Muscle of back (tissue), 11 donors: ENCODE data around the gene ARV1. TPM values are rescaled to one million over a fixed set of nuclear protein-coding genes. Genes with fewer than 3 reads are reported as not detected.
"Not testable (repeated sequence)": the region's sequence is repeated elsewhere in the genome, so short reads cannot be mapped to it uniquely, and the experiment has no call there.

Source experiments
- DNase-seq, 3 donors: peaks; one replicate each; pipeline versions ENCODE4 v3.0.0 to v3.0.0-alpha.2; 2013
- polyA plus RNA-seq, 10 donors: library from polyadenylated mRNA; unstranded; fragments of 120-200 nt; gene quantifications; one replicate each; pipeline ENCODE4 v1.2.1, GENCODE V29; 2013; ENCODE audit not compliant: insufficient read length in 10 of 10

Gene ARV1
- polyA plus RNA-seq, 10 donors: 12.7 to 18.0 (median 15.2) TPM

- DNase-seq: no peak
These were observed 38.1 kb downstream of the ARV1 start for GRCh38 chr1:231016966-231017365.

GRCh38 chr1:231019711-231020110 is 40.8 kb downstream of the ARV1 start:
- no peak for DNase-seq

GRCh38 chr1:231020139-231020601 is 41.3 kb downstream of the ARV1 start:
- DNase-seq: no peak

GRCh38 chr1:231020816-231021215 is 41.9 kb downstream of the ARV1 start:
- DNase-seq: no peak

- no peak for DNase-seq
These were observed 42.7 kb downstream of the ARV1 start for GRCh38 chr1:231021540-231022031.

GRCh38 chr1:231022543-231022942 is 43.6 kb downstream of the ARV1 start:
- not testable (repeated sequence) for DNase-seq

- no peak for DNase-seq
These were observed 44.3 kb downstream of the ARV1 start for GRCh38 chr1:231023150-231023549.

GRCh38 chr1:231026576-231026975 is 47.7 kb downstream of the ARV1 start:
- no peak for DNase-seq

- no peak for DNase-seq
These were observed 48.4 kb downstream of the ARV1 start for GRCh38 chr1:231027136-231027925.

- DNase-seq: no peak
These were observed 49.1 kb downstream of the ARV1 start for GRCh38 chr1:231027971-231028370.

- peak in 2 of 3 donors; percentile 11 to 32 for DNase-seq
These were observed 49.8 kb downstream of the ARV1 start for GRCh38 chr1:231028682-231029081.

- DNase-seq: not testable (repeated sequence)
These were observed 50.4 kb downstream of the ARV1 start for GRCh38 chr1:231029247-231029646.

GRCh38 chr1:231029841-231030240 is 50.9 kb downstream of the ARV1 start:
- DNase-seq: no peak

- no peak for DNase-seq
These were observed 54.1 kb downstream of the ARV1 start for GRCh38 chr1:231032963-231033362.

GRCh38 chr1:231035799-231036198 is 56.9 kb downstream of the ARV1 start:
- no peak for DNase-seq

- DNase-seq: no peak
These were observed 57.5 kb downstream of the ARV1 start for GRCh38 chr1:231036416-231036815.

- no peak for DNase-seq
These were observed 59.0 kb downstream of the ARV1 start for GRCh38 chr1:231037585-231038517.

- DNase-seq: peak; percentile 12 to 81 (median 66)
These were observed 60.5 kb downstream of the ARV1 start for GRCh38 chr1:231039161-231040018.

- peak; percentile 18 to 58 (median 52) for DNase-seq
These were observed 61.3 kb downstream of the ARV1 start, which contains the start of gene FAM89A for GRCh38 chr1:231040019-231040799. TSS of gene FAM89A (minus strand) at chr1:231040254. CDS start at chr1:231040211, 43 bp downstream.
